HG03457 (cell line): ENCODE results near the gene EFCAB6.

Experiments used
- ATAC-seq: cut with Tn5 transposase; IDR thresholded peaks from one replicate; pipeline ENCODE4 v1.9.1; 2021; ENCODE audit warnings: moderate number of reproducible peaks; ENCODE audit not compliant: unreplicated experiment

Gene EFCAB6

GRCh38 chr22:43488031-43488866, 323.9 kb downstream of the EFCAB6 start:
- no peak for ATAC-seq

- no peak for ATAC-seq
These were observed 324.6 kb downstream of the EFCAB6 start for GRCh38 chr22:43487311-43488030.

DNA sequence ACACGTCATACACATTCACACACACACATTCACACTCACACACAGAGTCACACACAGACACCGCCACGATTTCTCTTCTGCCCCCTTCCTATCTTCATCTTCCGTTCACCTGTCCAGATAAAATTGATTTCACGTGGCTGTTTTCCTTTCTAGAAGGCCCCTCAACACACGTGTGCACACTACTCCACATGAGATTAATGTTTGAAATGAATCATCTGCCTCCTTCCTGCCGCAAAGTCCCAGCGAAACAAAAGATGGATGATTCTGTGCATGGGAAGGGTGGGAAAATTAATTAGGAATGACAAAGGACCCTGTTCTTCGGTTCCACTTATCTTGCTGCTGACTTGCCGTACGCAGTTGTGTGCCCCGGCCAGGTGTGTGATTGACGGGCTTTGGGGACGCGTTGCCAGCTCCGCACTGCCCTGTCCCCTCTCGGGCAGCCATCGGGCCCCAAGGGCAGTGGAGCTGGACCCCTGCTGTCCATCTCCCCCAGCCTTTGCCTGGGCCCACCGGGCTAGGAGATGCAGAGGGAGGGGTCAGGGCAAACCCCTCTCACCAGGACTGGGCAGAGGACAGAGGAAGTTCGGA, 326.5 kb downstream of the EFCAB6 start:
- no peak for ATAC-seq

GRCh38 chr22:43484227-43484626, 327.9 kb downstream of the EFCAB6 start:
- ATAC-seq, result no peak

- no peak for ATAC-seq
These were observed 328.4 kb downstream of the EFCAB6 start for GRCh38 chr22:43483669-43484068.

DNA sequence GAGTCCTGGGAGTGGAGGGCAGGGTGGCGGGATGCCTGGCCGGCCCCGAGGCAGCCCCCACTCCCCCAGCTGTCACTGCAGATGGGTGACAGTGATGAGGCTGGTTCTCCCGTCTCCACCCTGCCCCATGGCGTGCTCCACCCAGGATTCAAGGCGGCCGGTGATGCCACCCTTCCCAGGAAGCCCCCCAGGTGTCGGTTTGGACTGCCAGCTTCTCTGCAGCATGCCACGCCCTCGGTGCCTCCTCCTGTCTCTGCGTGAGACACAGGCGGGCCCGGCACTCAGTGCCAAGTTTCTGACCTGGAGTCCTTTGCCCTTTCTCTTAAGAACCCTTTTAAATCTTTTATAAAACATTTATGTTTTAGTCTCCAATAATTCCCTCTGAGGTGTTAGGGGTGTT, 328.8 kb downstream of the EFCAB6 start:
- no peak for ATAC-seq

DNA sequence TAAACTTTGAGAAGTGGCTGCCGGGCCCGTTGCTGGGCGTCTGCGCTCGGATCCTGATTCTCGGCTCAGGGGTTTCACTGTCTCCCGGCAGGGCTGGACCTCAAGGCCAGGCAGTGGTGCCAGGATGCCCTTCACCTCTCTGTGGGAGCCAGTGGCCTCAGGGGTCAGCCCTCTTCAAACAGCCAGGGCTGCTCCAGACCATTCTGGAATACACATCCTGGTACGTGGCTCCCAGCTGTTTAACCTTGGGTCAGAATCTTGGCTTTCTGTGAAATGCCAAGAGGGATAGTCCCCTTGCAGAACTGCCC, 329.8 kb downstream of the EFCAB6 start:
- no peak for ATAC-seq

DNA sequence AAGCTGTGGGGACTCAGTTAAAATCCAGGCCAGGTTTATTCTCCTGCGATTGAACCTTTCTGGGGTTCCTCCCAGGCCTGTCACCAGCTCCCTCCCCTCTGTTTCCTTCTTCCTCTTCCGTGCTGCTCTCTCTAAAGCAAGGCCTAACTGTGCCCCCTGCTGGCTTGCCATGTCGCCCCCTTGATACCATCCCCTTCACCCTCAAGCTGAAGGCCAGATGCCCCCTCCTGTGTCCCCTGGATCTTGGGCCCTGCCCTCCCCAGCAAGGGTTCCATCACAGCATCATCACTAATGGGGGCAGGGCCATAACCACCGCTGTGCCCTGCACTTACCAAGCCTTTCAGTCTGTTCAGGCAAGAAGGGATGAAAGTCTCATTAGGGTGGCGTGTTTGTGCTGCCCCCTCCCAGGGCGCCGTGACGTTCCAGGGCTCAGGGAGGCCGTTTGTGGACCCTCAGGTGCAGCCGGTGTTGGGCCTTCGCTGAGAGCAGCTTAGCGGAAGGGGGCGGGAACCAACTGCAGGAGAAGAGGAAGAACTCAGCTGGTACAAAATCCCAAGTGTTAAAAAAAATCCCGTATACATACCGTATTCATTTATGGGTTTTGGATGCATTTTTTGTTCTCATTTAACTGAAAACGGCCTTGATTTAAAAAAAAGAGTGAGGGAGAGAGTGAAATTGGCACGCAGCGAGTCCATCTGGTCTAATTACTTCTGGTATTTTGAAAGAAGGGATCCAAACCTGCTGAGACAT, 330.4 kb downstream of the EFCAB6 start:
- ATAC-seq, result no peak

GRCh38 chr22:43479962-43480361, 332.1 kb downstream of the EFCAB6 start:
- ATAC-seq, result no peak

- no peak for ATAC-seq
These were observed 332.7 kb downstream of the EFCAB6 start for GRCh38 chr22:43479301-43479950.
